OCI-LY1 (cell line): Measurements from ENCODE around the gene MAN1A2.

Experiments used
- H2AFZ ChIP-seq: fragments of 200-600 bp; sonication (generic), shearing (Covaris generic); 2 replicates; pipeline ENCODE4 v1.6.0; 2014; ENCODE audit warnings: antibody characterized with exemption, mild to moderate bottlenecking, low read length
- H3F3A ChIP-seq: fragments of 200-600 bp; sonication (generic), shearing (Covaris generic); 2 replicates; pipeline ENCODE4 v1.6.0; 2014; ENCODE audit warnings: mild to moderate bottlenecking, antibody characterized with exemption, low read length, moderate library complexity; ENCODE audit not compliant: insufficient read depth
- H3K27ac ChIP-seq: fragments of 200-600 bp; sonication (generic); 2 replicates; pipeline ENCODE4 v1.5.1; 2014; ENCODE audit warnings: low read length, mixed run types, mild to moderate bottlenecking, low read depth; ENCODE audit not compliant: poor library complexity, severe bottlenecking
- H3K27me3 ChIP-seq: fragments of 200-600 bp; sonication (generic); 2 replicates; pipeline ENCODE4 v1.6.0; 2014; ENCODE audit warnings: antibody characterized with exemption, mild to moderate bottlenecking, low read length, moderate library complexity; ENCODE audit not compliant: insufficient read depth
- H3K36me3 ChIP-seq: fragments of 200-600 bp; sonication (generic); 2 replicates; pipeline ENCODE4 v1.6.1; 2014; ENCODE audit warnings: mild to moderate bottlenecking, antibody characterized with exemption, low read length, moderate library complexity, mixed read lengths; ENCODE audit not compliant: insufficient read depth
- H3K4me1 ChIP-seq: fragments of 200-600 bp; sonication (generic); 2 replicates; pipeline ENCODE4 v1.5.1; 2014; ENCODE audit warnings: mild to moderate bottlenecking, low read length, moderate library complexity; ENCODE audit not compliant: insufficient read depth, severe bottlenecking
- H3K4me2 ChIP-seq: fragments of 200-600 bp; sonication (generic), shearing (Covaris generic); 2 replicates; pipeline ENCODE4 v1.6.1; 2014; ENCODE audit warnings: low read length
- H3K4me3 ChIP-seq: fragments of 200-600 bp; sonication (generic); 2 replicates; pipeline ENCODE4 v1.5.1; 2014; ENCODE audit warnings: low read length, low read depth, mild to moderate bottlenecking, mixed read lengths; ENCODE audit not compliant: poor library complexity, severe bottlenecking
- H3K79me2 ChIP-seq: fragments of 200-600 bp; shearing (Covaris generic); 2 replicates; pipeline ENCODE4 v1.6.1; 2016; ENCODE audit warnings: mixed run types, low read length, mixed read lengths; ENCODE audit not compliant: insufficient read depth
- H3K9ac ChIP-seq: fragments of 200-600 bp; sonication (generic), shearing (Covaris generic); 2 replicates; pipeline ENCODE4 v1.6.1; 2014; ENCODE audit warnings: mild to moderate bottlenecking, low read length, mixed read lengths
- H3K9me2 ChIP-seq: fragments of 200-600 bp; sonication (generic), shearing (Covaris generic); 2 replicates; pipeline ENCODE4 v1.6.1; 2014; ENCODE audit warnings: low read depth, mild to moderate bottlenecking, low read length, mixed read lengths
- H3K9me3 ChIP-seq: fragments of 200-600 bp; shearing (Covaris generic); 2 replicates; pipeline ENCODE4 v1.6.1; 2014; ENCODE audit warnings: low read length, mixed read lengths
- H4K20me1 ChIP-seq: fragments of 200-600 bp; sonication (generic), shearing (Covaris generic); 2 replicates; pipeline ENCODE4 v1.6.0; 2016; ENCODE audit warnings: mild to moderate bottlenecking, low read length; ENCODE audit not compliant: insufficient read depth
- EZH2 ChIP-seq: fragments of 200-600 bp; sonication (generic), shearing (Covaris generic); IDR thresholded peaks from 2 replicates; pipeline ENCODE4 v1.8.0; 2017; ENCODE audit warnings: borderline replicate concordance, mixed run types, mild to moderate bottlenecking, antibody characterized with exemption, low read length, moderate library complexity, mixed read lengths
- TF ChIP-seq, protein P1 (sequence below): fragments of 200-600 bp; sonication (generic), shearing (Covaris generic); IDR thresholded peaks from 2 replicates; pipeline ENCODE4 v1.5.1; 2017; ENCODE audit warnings: mild to moderate bottlenecking, antibody characterized with exemption, low read length, moderate library complexity, mixed read lengths

Gene MAN1A2

GRCh38 chr1:117567976-117568375 lies 200.7 kb downstream of the MAN1A2 start:
- no peaks in the 10 kb centered on the region for H3K9me2 ChIP-seq

DNA sequence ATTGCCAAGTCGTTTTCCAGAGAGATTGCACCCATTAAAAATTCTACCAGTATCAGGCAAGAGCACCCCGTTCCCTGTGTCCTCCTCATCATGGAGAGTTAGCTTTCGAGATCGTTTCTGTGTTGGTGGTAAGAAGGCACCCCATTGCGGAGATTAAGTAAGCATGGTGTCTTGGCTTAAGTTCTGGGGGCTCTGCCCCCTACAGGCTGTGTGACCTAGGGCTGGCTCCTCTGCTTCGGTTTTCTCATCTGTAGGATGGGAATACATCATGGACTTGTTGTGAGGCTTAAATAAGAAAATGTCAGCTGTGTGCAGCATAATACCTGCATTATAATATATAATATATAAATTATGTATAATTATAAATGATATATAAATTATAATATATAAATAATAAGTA lies 201.8 kb downstream of the MAN1A2 start:
- no peaks in the 10 kb centered on the region for H3K36me3 ChIP-seq
- H3F3A ChIP-seq, result no peaks in the 10 kb centered on the region
- no peak overlapping the region for H3K9ac ChIP-seq
- no peaks in the 10 kb centered on the region for H3K79me2 ChIP-seq
- H3K9me3 ChIP-seq, result no peaks in the 10 kb centered on the region
- no peak overlapping the region for H2AFZ ChIP-seq
- TF ChIP-seq EZH2, result no peak
- TF ChIP-seq, protein P1, sequence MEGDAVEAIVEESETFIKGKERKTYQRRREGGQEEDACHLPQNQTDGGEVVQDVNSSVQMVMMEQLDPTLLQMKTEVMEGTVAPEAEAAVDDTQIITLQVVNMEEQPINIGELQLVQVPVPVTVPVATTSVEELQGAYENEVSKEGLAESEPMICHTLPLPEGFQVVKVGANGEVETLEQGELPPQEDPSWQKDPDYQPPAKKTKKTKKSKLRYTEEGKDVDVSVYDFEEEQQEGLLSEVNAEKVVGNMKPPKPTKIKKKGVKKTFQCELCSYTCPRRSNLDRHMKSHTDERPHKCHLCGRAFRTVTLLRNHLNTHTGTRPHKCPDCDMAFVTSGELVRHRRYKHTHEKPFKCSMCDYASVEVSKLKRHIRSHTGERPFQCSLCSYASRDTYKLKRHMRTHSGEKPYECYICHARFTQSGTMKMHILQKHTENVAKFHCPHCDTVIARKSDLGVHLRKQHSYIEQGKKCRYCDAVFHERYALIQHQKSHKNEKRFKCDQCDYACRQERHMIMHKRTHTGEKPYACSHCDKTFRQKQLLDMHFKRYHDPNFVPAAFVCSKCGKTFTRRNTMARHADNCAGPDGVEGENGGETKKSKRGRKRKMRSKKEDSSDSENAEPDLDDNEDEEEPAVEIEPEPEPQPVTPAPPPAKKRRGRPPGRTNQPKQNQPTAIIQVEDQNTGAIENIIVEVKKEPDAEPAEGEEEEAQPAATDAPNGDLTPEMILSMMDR, result no peak
- H3K4me1 ChIP-seq, result peaks cover 17% of the 10 kb centered on the region
- H3K4me2 ChIP-seq, result no peak overlapping the region
- H3K4me3 ChIP-seq, result no peak overlapping the region
- no peaks in the 10 kb centered on the region for H3K27me3 ChIP-seq
- no peaks in the 10 kb centered on the region for H4K20me1 ChIP-seq
- H3K27ac ChIP-seq, result no peak overlapping the region
- H3K9me2 ChIP-seq, result no peaks in the 10 kb centered on the region

More at GRCh38 chr1:117567976-117568375, 200.7 kb downstream of the MAN1A2 start:
- Histone ChIP-seq H3K9me3 (no peaks in the 10 kb centered on the region), H3K36me3 (no peaks in the 10 kb centered on the region), H3F3A (no peaks in the 10 kb centered on the region), H3K4me2 (no peak overlapping the region), H3K27ac (no peak overlapping the region), H3K79me2 (no peaks in the 10 kb centered on the region), H3K4me3 (no peak overlapping the region), H4K20me1 (no peaks in the 10 kb centered on the region), H3K9ac (no peak overlapping the region), H2AFZ (no peak overlapping the region), H3K4me1 (peaks cover 16% of the 10 kb centered on the region), H3K27me3 (no peaks in the 10 kb centered on the region)
- no peak for TF ChIP-seq EZH2
- TF ChIP-seq, protein P1, result no peak

DNA sequence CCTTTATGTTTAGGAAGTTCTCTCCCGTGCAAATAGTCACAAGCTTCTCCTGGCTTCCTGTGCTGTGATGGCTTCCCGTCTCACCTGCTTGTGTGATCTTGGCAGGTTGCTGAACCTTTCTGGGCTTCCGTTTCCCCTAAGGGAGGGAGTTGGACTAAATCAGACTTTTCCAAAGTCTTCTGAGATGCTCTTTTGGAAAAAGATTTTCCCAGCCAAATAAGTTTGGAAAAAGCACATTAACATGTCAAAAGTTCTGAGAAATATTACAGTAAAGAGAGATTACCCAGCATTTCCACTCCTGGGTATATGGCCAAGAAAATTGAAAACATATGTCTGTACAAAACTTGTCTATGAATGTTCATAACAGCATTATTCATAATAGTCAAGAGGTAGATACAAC lies 202.6 kb downstream of the MAN1A2 start:
- no peaks in the 10 kb centered on the region for H4K20me1 ChIP-seq
- no peaks in the 10 kb centered on the region for H3K36me3 ChIP-seq
- no peaks in the 10 kb centered on the region for H3K9me2 ChIP-seq
- TF ChIP-seq EZH2, result no peak
- TF ChIP-seq, protein P1, result no peak
- H3K27ac ChIP-seq, result no peak overlapping the region
- H3K4me3 ChIP-seq, result no peak overlapping the region
- H3K4me2 ChIP-seq, result no peak overlapping the region
- no peaks in the 10 kb centered on the region for H3F3A ChIP-seq
- H3K9ac ChIP-seq, result no peak overlapping the region
- no peaks in the 10 kb centered on the region for H3K79me2 ChIP-seq
- no peaks in the 10 kb centered on the region for H3K27me3 ChIP-seq
- H2AFZ ChIP-seq, result no peak overlapping the region
- H3K4me1 ChIP-seq, result peaks cover 17% of the 10 kb centered on the region
- H3K9me3 ChIP-seq, result no peaks in the 10 kb centered on the region
